Nephron (organoid): ENCODE results near the gene PKIB.

Source experiments
- H3K27ac Mint-ChIP-seq, 3 experiments: 2 replicates each; pipeline ENCODE4 v1.8.0; 2020; ENCODE audit warnings: mixed read lengths in 3 of 3, mild to moderate bottlenecking in 2 of 3, moderate library complexity in 1 of 3
- H3K27me3 Mint-ChIP-seq: 2 replicates; pipeline ENCODE4 v1.8.0; 2021; ENCODE audit warnings: low read depth, mild to moderate bottlenecking, moderate library complexity, mixed read lengths
- H3K36me3 Mint-ChIP-seq: 2 replicates; pipeline ENCODE4 v1.8.0; 2020; ENCODE audit warnings: low read depth, mixed read lengths
- H3K4me1 Mint-ChIP-seq: 2 replicates; pipeline ENCODE4 v1.8.0; 2020; ENCODE audit warnings: mixed read lengths
- H3K4me3 Mint-ChIP-seq, 3 experiments: 2 replicates each; pipeline ENCODE4 v1.8.0; 2020; ENCODE audit warnings: mild to moderate bottlenecking in 3 of 3, mixed read lengths in 3 of 3, moderate library complexity in 2 of 3
- H3K9me3 Mint-ChIP-seq: 2 replicates; pipeline ENCODE4 v1.8.0; 2020; ENCODE audit warnings: mixed read lengths
- TF ChIP-seq, protein P1 (sequence below), 3 experiments: fragments of 200-600 bp; sonication (generic); IDR thresholded peaks; one replicate each; pipeline ENCODE4 v1.5.0; 2021; ENCODE audit warnings: antibody characterized with exemption in 3 of 3; ENCODE audit not compliant: unreplicated experiment in 3 of 3

PKIB gene

DNA sequence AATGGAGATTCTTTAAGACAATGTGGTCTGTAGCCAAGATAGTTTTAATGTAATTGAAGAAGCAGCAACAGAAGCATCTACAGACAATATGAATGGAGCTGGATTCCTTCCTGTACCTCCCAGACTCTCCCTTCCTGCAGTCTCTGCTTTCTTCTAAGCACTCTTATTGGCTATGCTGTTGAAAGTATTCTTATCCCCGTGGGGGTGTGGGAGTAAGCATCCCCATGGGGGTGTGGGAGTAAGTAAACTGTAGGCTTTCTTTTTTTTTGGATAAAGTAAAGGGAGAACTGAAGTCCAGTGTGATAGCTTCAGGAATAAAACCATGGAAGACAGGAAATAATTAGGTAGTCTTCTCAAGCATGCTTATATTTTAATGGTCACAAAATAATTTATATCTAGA lies 4.1 kb downstream of the PKIB start:
- TF ChIP-seq, protein P1, sequence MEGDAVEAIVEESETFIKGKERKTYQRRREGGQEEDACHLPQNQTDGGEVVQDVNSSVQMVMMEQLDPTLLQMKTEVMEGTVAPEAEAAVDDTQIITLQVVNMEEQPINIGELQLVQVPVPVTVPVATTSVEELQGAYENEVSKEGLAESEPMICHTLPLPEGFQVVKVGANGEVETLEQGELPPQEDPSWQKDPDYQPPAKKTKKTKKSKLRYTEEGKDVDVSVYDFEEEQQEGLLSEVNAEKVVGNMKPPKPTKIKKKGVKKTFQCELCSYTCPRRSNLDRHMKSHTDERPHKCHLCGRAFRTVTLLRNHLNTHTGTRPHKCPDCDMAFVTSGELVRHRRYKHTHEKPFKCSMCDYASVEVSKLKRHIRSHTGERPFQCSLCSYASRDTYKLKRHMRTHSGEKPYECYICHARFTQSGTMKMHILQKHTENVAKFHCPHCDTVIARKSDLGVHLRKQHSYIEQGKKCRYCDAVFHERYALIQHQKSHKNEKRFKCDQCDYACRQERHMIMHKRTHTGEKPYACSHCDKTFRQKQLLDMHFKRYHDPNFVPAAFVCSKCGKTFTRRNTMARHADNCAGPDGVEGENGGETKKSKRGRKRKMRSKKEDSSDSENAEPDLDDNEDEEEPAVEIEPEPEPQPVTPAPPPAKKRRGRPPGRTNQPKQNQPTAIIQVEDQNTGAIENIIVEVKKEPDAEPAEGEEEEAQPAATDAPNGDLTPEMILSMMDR (IDR thresholded peaks at IDR 0.05; ENCODE audit: unreplicated experiment in 3 of 3), result no peak
- Mint-ChIP-seq H3K36me3 (no peaks in the 10 kb centered on the region), H3K27ac (no peak overlapping the region), H3K9me3 (peaks cover 2% of the 10 kb centered on the region), H3K4me3 (no peak overlapping the region), H3K27me3 (peaks cover 35% of the 10 kb centered on the region), H3K4me1 (no peaks in the 10 kb centered on the region)

DNA sequence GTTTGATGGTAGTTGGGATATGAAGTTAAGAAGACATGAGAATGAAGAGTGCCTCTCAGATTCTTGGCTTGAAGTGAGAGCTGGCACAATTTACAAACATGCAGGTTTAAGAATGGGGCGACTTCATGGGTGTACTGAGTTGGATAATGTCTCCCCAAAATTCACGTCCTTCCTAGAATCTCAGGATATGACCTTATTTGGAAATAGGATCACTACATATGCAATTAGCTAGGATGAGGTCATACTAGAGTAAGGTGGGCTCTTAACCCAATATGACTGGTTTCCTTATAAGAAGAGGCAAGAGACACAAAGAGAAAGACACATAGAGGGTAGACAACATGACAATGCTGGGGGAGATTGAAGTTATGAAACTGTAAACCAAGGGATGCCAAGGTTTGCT lies 5.2 kb downstream of the PKIB start:
- TF ChIP-seq, protein P1 (IDR thresholded peaks at IDR 0.05; ENCODE audit: unreplicated experiment in 3 of 3), result no peak
- Mint-ChIP-seq H3K4me1 (no peaks in the 10 kb centered on the region), H3K27ac (no peak overlapping the region), H3K4me3 (no peak overlapping the region), H3K9me3 (peaks cover 2% of the 10 kb centered on the region), H3K36me3 (no peaks in the 10 kb centered on the region), H3K27me3 (peaks cover 32% of the 10 kb centered on the region)

DNA sequence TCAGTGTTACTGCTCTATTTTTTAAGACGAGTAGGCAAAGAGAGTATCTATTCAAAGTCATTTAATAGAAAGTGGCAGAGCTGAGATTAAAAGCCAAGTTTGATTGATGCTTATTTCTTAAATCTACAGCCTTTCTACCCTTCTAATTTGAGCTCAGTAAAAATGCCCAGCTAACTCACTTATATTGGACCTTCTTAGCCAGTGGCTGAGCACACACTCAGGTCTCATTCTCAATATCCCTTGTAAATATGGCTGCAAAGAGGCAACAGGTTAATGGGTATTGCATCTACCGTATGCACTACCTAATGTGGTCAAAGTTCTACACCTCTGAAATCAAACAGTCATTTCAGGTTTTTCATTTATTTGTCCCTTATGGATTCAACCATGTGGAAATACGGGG lies 6.7 kb downstream of the PKIB start:
- peaks cover 2% of the 10 kb centered on the region for H3K9me3 Mint-ChIP-seq
- H3K27ac Mint-ChIP-seq, result no peak overlapping the region
- no peaks in the 10 kb centered on the region for H3K4me1 Mint-ChIP-seq
- TF ChIP-seq, protein P1 (IDR thresholded peaks at IDR 0.05; ENCODE audit: unreplicated experiment in 3 of 3), result no peak
- H3K27me3 Mint-ChIP-seq, result peaks cover 18% of the 10 kb centered on the region
- no peak overlapping the region for H3K4me3 Mint-ChIP-seq
- no peaks in the 10 kb centered on the region for H3K36me3 Mint-ChIP-seq

DNA sequence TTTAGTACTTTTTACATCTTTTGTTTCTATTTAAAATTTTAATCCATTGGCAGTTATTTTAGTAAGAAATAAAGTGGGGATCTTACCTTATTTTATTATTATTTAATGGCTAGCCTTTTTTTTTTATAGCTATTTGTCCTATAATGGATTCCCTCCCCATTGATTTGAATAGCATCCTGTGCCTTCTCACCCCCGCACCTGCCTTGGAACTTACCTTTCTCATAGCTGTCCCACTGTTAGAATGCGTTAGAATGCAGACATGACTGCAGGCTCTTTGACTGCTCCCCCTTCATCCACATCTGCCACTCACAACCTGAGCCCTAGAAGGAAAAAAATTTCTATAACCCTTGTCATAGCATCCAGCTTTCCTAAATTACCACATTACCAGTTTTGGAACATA lies 9.1 kb downstream of the PKIB start:
- no peaks in the 10 kb centered on the region for H3K36me3 Mint-ChIP-seq
- H3K9me3 Mint-ChIP-seq, result peaks cover 2% of the 10 kb centered on the region
- H3K4me3 Mint-ChIP-seq, result no peak overlapping the region
- peaks cover 9% of the 10 kb centered on the region for H3K27me3 Mint-ChIP-seq
- TF ChIP-seq, protein P1 (IDR thresholded peaks at IDR 0.05; ENCODE audit: unreplicated experiment in 3 of 3), result no peak
- H3K4me1 Mint-ChIP-seq, result no peaks in the 10 kb centered on the region
- no peak overlapping the region for H3K27ac Mint-ChIP-seq

DNA sequence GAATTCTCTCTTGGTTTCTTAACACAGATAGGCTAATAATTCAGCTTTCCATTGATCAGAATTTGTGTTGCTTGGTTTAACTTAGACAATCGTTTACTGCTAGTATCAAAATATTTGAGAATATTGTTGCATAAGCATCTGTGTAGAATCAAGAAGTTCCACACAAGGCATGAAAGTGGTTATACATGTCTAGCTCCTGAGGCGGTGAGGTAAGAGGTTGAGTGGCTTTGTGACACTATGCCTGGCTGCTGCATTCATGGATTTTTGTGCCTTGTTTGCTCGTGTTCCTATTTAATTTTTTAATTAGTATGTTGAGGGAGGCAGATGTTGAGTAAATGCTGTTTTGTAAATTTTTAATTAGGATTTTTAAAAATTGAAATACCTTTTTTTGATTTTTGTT lies 10.2 kb downstream of the PKIB start:
- Mint-ChIP-seq H3K36me3 (no peaks in the 10 kb centered on the region), H3K27ac (no peak overlapping the region), H3K9me3 (no peaks in the 10 kb centered on the region), H3K4me3 (no peak overlapping the region), H3K4me1 (no peaks in the 10 kb centered on the region), H3K27me3 (peaks cover 8% of the 10 kb centered on the region)
- TF ChIP-seq, protein P1 (IDR thresholded peaks at IDR 0.05; ENCODE audit: unreplicated experiment in 3 of 3), result no peak

DNA sequence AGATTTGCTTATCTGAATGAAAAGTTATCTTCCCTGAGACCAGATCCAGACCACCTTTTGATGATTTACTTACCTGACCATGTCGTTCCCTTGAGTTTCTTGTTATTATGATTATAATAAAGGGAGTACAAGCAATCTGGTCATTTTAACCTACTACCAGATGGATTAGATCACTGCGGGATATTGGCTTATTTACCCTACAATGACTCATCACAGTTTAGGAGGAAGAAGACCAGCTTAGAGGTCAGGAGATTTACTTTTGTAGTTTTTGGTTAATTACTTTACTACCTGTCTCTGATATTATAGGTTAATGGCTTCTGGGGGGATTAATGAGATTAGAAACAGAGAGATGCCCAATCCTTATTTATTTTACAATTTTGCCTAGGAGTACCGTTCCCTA lies 10.7 kb downstream of the PKIB start:
- Mint-ChIP-seq H3K4me3 (no peak overlapping the region), H3K4me1 (no peaks in the 10 kb centered on the region), H3K9me3 (no peaks in the 10 kb centered on the region), H3K36me3 (no peaks in the 10 kb centered on the region), H3K27ac (no peak overlapping the region), H3K27me3 (peaks cover 8% of the 10 kb centered on the region)
- TF ChIP-seq, protein P1 (IDR thresholded peaks at IDR 0.05; ENCODE audit: unreplicated experiment in 3 of 3), result no peak
